ENCODE measurements around the gene IPO5.
"Not testable (repeated sequence)": the region's sequence is repeated elsewhere in the genome, so short reads cannot be mapped to it uniquely, and the experiment has no call there.

IPO5 gene

DNA sequence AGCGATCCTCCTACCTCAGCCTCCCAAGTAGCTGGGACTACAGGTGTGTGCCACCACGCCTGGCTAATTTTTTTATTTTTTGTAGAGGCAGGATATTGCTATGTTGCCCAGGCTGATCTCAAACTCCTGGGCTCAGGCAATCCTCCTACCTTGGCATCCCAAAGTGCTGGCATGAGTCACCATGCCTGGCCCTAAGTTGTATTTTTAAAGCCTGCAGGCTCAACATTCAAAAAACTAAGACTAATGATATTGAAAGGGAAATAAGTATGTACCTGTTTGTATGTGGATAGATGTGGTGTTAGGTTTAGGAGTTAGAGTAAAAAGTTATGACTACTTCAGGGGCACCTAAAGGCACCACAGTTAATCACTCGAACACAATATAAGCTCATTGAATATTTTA lies 5.4 kb upstream of the IPO5 start:
- peak in 1 of 10 donors; percentile 4 for DNase-seq

DNA sequence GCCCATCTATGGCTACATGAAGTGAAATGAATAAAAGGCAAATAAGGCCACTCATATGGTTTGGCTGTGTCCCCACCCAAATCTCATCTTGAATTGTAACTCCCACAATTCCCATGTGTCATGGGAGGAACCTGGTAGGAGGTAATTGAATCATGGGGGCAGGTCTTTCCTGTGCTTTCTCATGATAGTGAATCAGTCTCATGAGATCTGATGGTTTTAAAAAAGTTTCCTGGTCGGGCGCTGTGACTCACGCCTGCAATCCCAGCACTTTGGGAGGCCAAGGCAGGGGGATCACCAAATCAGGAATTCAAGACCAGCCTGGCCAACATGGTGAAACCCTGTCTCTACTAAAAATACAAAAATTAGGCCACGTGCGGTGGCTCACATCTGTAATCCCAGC lies 4.2 kb upstream of the IPO5 start:
- intact Hi-C loops (cut with DNase I); DNase-seq: not testable (repeated sequence)

More for the DNA sequence above, 5.4 kb upstream of the IPO5 start:
- intact Hi-C loops (cut with DNase I) = no loop called here

DNA sequence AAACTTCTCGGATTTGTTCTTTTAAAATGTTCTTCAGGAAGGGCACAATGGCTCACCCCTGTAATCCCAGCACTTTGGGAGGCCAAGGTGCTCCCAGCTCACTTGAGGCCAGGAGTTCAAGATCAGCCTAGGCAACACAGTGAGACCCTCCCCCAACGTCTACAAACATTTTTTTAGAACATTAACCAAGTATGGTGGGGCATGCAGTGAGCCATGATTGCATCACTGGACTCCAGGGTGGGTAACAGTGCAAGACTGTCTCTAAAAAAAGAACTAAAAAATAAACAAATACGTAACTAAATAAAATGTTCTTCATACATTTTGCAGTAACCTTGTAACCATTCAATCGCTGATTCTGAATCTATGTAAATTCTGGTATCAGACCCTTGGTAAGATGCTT lies 2.1 kb upstream of the IPO5 start:
- DNase-seq = no peak
- intact Hi-C loops (cut with DNase I) = no loop called here

DNA sequence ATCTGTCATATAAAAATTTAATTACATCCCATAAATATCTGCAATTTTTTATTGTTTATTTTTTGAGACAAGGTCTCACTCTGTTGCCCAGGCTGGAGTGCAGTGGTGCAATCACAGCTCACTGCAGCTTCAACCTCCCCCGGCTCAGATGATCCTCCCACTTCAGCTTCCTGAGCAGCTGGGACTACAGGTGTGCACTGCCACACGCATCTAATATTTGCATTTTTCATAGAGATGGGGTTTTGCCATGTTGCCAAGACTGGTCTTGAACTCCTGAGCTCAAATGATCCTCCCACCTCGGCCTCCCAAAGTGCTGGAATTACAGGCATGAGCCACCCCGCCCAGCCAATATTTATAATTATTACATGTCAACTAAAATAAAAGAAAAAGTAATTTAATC lies 644 bp upstream of the IPO5 start:
- peak in 1 of 10 donors; percentile 15 for DNase-seq
- intact Hi-C loops (cut with DNase I) = not testable (repeated sequence)

DNA sequence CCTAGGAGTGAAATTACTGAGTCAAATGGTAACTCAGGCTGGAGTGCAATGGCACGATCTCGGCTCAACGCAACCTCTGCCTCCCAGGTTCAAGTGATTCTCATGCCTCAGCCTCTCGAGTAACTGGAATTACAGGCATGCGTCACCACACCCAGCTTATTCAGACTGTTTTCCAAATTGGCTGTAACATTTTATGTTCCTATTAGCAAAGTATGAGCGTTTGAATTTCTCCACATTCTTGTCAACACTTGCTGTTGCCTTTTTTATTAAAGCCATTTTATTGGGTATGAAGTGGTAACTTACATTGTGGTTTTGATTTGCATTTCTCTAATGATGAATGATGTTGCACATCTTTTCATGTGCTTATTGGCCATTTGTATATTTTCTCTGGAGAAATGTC lies 7.9 kb downstream of the IPO5 start:
- intact Hi-C loops (cut with DNase I) = no loop called here

DNA sequence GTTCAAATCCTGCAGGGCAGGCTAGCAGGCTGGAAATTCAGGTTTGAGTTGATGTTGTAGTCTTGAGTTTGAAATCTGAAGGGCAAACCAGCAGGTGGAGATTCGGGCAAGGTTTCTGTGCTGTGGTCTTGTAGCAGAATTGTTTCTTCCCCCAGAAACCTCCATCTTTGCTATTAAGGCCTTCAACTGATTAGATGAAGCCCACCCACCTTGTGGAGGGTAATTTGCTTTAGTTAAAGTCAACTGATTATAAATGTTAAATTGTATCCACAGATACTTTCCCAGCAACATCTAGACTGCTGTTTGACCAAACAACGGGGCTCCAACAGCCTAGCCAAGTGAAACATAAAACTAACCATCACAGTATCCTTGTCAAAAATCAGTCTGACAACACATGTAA lies 9.4 kb downstream of the IPO5 start:
- no peak for DNase-seq
- intact Hi-C loops (cut with DNase I) = no loop called here

More for the DNA sequence above, 7.9 kb downstream of the IPO5 start:
- no peak for DNase-seq

DNA sequence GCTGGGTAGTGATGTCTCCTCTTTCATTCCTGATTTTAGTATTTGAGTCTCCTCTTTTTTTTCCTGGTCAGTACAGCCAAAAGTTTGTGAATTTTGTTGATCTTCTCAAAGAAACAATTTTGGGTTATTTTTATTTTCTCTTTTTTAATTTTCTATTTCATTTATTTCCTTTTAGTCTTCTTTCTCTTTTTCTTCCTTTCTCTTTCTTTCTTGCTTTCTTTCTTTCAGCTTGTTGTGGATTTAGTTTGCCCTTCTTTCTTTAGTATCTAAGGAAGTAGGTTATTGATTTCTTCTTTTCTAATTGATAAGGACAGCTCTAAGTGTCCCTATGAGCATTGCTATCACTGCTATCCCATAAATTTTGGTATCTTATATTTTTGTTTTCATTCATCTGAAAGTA lies 13.8 kb downstream of the IPO5 start:
- no peak for DNase-seq
- intact Hi-C loops (cut with DNase I) = no loop called here

DNA sequence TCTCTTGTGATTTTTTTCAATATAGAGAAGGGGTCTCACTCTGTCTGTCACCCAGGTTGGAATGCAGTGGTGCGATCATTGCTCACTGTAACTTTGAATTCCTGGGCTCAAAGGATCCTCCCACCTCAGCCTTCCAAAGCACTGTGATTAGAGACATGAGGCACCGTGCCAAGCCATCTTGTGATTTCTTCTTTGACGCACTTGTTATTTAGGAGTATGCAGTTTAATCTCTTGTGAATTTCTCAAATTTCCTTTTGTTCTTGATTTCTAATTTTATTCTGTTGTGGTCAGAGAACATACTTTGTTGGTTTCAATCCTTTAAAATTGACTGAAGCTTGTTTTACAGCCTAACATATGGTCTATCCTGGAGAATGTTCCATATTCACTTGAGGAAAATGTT lies 14.5 kb downstream of the IPO5 start:
- intact Hi-C loops (cut with DNase I) = no loop called here
- peak in 1 of 10 donors; percentile 55 for DNase-seq

DNA sequence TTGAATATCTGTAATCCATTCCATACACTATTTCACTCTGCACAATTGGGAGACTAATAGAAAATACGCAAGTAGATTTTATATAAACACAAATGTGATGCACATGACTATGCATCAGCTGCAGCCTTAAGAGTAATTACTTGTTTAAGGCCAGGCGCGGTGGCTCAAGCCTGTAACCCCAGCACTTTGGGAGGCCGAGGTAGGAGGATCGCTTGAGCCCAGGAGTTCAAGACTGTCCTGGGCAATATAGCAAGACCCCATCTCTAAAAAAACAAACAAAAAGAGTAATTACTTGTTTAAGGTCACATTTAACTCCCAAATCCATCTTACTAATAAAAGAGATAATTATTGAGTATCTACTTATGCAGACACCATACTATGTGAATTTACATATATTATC lies 18.0 kb downstream of the IPO5 start:
- peak in 1 of 10 donors; percentile 22 for DNase-seq
- intact Hi-C loops (cut with DNase I) = no loop called here

DNA sequence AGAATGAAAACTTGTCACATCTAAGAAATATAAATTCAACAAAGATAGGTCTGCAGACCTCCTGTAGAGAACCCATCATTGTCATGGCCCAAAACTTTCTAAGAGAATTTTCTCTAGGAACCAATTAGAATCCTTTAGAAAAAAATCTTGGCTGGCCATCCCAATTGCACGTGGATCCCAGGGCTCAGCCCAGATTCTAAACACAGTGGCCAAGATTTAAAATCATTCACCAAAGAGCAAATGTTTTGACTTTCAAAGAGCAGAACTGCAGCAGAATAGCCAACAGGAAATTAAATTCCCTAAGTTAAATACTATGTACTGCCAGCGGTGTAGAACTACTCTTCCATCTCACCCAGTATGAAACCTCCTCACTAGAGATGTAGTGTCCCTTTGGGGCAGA lies 21.3 kb downstream of the IPO5 start:
- intact Hi-C loops (cut with DNase I) = loop anchor here (5.0 kb wide), 2 partner anchors 168 to 603 kb away; partner anchors contain the start of genes FARP1 and STK24
- DNase-seq = no peak

DNA sequence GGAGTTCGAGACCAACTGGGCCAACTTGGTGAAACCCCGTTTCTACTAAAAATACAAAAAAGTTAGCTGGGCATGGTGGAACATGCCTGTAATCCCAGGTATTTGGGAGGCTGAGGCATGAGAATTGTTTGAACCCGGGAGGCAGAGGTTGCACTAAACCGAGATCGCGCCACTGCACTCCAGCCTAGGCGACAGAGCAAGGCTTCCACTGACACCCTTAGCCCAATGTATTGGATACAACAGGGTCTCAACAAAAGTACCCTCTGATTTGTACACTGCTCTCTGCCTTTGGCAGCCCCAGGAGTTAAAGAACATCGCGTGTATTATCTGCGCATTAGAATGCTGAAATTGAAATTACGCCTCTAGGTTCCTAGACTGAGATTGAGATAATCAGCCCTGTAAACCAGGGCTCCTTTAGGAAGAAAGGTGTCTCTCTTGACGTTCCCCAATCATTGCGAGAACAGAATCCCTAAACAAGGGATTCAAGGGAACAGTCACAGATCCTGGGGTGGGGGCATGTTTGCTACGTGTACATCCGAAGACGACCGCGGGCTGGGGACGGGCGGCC lies 21.9 kb downstream of the IPO5 start:
- intact Hi-C loops (cut with DNase I) = loop anchor here (5.0 kb wide), 2 partner anchors 167 to 602 kb away; partner anchors contain the start of genes FARP1 and STK24
- DNase-seq = peak in 2 of 10 donors; percentile 18 to 73

DNA sequence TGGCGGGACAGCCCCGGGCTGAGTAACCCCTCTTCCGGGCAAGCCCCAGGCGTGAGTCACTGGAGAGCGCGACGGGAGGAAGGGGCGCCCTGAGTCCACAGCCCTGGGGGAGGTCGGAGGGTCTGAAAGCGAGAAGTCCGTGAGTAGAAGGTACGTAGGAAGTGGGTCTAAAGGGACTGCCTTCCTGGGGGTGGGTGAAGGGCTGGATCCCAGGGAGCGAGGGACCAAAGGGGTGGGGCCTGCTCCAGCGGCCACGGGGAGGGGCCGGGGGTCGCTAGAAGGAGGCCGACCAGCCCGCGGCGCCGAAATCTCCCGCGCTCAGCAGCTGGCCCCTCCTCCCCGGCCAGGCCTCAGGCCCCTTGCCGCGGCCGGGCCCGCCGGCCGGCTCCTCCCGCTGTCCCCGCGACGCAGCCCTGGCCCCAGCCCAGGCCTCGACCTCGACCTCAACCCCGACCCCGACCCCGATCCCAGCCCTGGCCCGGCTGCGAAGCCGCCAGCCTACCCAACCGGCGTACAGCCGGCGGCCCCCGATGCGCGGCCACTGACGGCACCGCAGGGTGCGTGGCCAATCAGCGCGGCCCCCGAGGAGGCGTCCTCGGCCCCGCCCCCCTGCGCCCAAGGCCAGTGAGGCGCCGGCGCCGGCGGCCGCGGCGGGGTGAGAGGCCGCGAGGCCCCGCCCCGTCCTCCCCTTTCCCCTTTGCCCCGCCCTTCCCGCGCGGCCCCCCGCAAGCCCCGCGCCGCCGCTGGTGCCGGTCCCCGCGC lies 22.6 kb downstream of the IPO5 start:
- intact Hi-C loops (cut with DNase I) = loop anchor here (2.0 to 5.0 kb wide), 3 partner anchors 121 to 601 kb away; partner anchors contain the start of genes FARP1 and STK24

DNA sequence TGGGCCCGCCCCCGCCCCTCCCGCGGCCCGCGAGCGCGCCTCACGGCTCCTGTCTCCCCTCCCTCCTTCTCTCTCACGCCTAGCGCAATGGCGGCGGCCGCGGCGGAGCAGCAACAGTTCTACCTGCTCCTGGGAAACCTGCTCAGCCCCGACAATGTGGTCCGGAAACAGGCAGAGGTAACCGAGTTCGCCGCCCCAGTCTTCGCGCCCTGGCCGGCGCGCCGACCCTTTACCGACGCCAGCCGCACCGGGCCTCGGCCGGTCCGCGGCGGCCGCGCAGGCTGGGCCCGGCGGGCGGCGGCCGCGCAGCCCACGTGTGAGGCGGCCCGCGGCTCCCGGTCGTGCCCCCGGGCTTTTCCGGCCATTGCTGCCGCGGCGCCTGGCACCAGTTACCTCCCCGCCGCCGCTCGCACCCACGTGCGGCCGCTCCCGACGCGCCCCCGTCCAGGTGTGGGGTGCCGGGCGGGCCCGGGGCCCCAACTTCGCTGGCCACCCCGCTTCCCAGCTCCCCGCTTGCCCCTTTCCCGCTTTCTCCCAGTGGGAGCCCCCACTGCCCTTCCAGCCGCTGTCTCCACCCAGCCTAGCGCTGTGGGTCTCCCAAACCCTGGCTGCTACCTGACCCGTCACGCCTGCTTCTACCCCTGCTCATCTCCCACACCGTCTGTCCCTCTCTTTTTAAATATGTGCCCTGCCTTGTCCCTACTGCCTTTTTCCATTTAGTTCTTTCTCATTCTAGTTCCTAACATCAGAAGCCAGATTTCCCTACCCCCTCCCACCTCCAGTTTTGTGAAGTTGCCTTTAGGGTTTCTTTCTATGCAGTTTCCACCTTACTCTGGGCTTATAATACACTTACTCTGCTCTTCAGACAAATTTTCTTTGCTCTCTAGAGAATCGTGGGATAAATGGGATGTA lies 23.4 kb downstream of the IPO5 start:
- intact Hi-C loops (cut with DNase I) = loop anchor here (2.0 to 5.0 kb wide), 3 partner anchors 122 to 600 kb away; partner anchors contain the start of genes FARP1 and STK24
- no peak for DNase-seq

More for the DNA sequence above, 22.6 kb downstream of the IPO5 start:
- DNase-seq = peak; percentile 75 to 99 (median 90)

DNA sequence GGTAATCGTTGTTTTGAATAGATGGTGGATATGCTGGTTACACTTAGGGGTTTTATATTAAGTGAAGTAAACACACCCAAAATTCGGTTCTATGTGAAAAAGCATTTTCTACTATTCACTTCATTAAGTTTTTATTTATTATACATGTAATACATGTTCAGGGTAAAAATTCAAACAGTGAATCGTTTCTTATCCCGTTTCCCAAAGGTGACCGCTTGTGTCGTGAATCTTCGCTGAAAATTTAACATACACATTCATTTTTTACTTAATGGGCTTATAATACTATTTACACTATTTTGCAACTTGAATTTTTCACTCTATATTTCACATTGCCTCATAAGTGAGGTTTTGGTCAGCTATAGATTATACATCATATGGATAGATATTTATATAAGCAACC lies 24.5 kb downstream of the IPO5 start:
- DNase-seq = no peak
- intact Hi-C loops (cut with DNase I) = loop anchor here (2.0 to 5.0 kb wide), 3 partner anchors 123 to 599 kb away; partner anchors contain the start of genes FARP1 and STK24

DNA sequence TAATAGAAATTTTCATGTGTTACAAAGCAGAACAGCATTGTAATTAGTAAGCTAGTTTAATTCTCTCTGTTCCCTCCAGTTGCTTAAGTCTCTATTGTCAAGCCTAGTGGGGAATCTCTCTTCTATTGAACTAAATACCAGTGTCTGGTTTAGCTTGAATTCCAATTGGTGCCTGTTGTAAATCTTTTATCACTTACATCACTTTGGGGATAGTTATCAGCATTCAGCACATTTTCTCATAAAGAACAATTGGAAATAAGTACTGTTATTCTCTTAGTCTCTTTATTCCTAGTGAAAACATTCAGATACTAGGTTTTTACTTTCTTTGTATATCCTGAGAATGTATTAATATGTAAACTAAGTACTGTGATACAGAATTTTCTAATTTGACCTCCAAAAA lies 25.2 kb downstream of the IPO5 start:
- DNase-seq = no peak
- intact Hi-C loops (cut with DNase I) = loop anchor here (5.0 kb wide), 2 partner anchors 164 to 599 kb away; partner anchors contain the start of genes FARP1 and STK24

DNA sequence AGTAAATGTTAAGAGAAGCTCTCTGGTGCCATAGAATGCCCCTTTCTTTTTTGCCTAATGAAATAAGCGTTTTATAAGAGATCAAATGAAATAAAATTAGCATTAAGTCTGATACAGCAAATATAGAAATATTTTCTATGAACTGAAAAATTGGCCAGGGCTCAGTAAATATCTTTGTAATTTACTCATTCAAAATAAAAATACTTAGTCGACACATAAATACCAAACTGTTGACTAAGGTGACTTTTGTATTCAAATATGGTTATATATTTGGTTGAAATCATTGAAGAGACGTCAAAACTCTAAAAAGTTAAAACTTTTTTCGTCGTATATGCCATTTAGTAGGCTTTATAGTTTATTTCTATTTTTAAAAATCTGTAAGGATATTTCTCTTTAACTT lies 25.6 kb downstream of the IPO5 start:
- intact Hi-C loops (cut with DNase I) = loop anchor here (5.0 kb wide), 2 partner anchors 163 to 598 kb away; partner anchors contain the start of genes FARP1 and STK24
- no peak for DNase-seq

DNA sequence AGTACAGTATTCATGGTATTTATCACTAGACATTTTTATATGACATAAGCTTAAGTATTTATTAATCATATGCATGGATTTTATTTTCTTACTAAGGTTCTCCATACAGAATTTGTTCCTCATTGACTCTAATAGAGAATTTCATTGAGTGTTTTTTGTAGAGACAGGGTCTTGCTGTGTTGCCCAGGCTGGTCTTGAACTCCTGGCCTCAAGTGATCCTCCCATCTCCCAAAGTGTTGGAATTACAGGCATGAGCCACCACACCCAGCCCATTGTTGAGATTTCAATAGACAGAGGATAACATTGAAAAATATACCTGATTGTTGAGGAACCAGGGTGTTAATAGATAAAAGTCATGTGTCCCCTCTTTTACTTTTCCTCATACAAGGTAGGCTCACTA lies 26.1 kb downstream of the IPO5 start:
- intact Hi-C loops (cut with DNase I) = loop anchor here (5.0 kb wide), 2 partner anchors 163 to 598 kb away; partner anchors contain the start of genes FARP1 and STK24
- DNase-seq = no peak

DNA sequence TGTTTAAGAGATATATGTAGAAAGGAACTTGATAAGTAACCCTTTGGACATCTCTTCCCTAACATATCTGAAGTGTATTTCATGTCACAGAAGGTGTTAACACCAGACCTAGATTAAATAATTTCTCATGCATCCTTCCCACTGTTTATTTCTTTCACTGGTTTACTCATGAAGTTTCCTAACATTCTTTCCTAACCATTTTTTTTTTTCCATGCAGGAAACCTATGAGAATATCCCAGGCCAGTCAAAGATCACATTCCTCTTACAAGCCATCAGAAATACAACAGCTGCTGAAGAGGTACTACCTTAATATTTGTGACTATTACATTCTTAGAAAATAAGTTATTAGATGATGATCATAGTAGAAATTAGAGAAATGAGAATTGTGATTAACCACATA lies 28.8 kb downstream of the IPO5 start:
- DNase-seq = no peak
- intact Hi-C loops (cut with DNase I) = no loop called here

DNA sequence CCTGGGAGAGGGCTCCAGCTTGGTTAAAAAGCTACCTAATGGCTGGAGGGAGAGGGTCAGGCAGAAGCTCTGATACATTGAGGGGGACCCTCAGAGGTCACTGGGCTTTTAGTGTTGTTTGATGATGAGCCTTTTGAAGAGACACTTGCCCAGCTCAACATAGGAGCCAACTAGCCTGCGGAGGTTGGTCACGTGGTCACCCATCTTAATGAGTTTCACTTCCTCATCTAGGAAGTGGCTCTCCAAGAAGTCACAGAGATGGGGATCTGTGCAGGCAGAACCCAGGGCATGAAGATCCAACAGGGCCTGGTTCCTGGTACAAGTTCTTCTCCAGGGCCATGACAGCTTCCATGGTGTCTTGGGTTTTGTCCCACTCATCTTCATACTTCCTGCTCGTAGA lies 33.4 kb downstream of the IPO5 start:
- intact Hi-C loops (cut with DNase I) = no loop called here
- no peak for DNase-seq

DNA sequence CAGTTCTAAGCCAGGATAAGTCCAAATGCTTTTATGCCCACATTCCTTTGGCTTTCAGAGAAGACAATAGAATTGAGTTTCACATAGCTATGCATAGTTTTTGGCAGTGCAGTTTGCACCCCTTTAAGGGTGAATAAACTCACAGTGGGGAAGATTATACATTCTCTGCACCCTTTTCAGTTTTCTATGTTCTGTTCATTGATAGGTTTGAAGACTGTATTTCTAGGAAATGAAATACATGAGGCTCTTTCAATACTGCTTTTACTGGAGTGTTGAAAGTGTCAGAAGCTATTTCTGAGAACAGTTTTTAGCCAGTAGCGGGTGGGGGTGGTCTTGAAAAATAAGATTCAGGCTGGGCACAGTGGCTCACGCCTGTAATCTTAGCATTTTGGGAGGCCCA lies 46.2 kb downstream of the IPO5 start:
- intact Hi-C loops (cut with DNase I) = no loop called here
- DNase-seq = no peak

Data from posterior cingulate gyrus (tissue), 11 donors.